ENCODE data around the gene SGTB. TPM values are rescaled to one million over a fixed set of nuclear protein-coding genes. Genes with fewer than 3 reads are reported as not detected.

The SGTB gene
- polyA plus RNA-seq, 1 donor from 2014 or later, result 9.6 TPM

DNA sequence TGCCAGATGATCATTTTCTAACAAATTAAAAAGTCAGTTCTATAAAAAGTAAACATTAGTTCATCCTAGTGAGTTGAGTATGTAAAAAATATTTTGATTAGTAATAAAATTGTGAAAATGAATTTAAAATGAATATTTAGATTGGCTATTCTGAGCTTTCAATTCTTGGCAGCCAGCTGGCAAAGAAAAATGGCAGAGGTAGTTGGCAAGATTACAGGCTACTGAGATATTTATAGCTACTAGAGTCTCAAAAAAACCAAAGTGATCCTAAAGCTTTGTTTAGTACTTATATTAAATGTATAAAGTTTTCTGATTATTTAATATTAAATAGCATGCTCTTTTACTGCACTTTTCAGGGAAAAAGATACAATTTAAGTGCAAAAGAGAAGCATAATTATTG, 25.0 kb downstream of the SGTB start:
- no peaks in the 10 kb centered on the region for H3K79me2 ChIP-seq (replicated peaks; ENCODE audit: insufficient read depth, low read length)
- no peak overlapping the region for H3K27ac ChIP-seq (ENCODE audit: low read length)
- no peaks in the 10 kb centered on the region for H3K27me3 ChIP-seq (ENCODE audit: insufficient read depth, low read depth, low read length)
- no peak overlapping the region for H3K4me2 ChIP-seq (ENCODE audit: low read length)
- no peak overlapping the region for H3K9ac ChIP-seq (ENCODE audit: low read length)
- H3K4me3 ChIP-seq (ENCODE audit: low read length), result no peak overlapping the region
- TF ChIP-seq SMC3 (conservative IDR thresholded peaks at IDR 0.05; ENCODE audit: poor library complexity) (no peak), POLR2AphosphoS5 (IDR thresholded peaks at IDR 0.05) (no peak), RAD21 (conservative IDR thresholded peaks at IDR 0.05) (no peak), MXI1 (conservative IDR thresholded peaks at IDR 0.05; ENCODE audit: poor library complexity, severe bottlenecking) (no peak), EP300 (conservative IDR thresholded peaks at IDR 0.05; ENCODE audit: poor library complexity, severe bottlenecking) (no peak), TAF1 (IDR thresholded peaks at IDR 0.05; ENCODE audit: low read depth) (no peak), EZH2 (IDR thresholded peaks at IDR 0.05; ENCODE audit: borderline replicate concordance, insufficient read depth, low read length, poor library complexity, severe bottlenecking) (no peak)
- TF ChIP-seq, protein P1, sequence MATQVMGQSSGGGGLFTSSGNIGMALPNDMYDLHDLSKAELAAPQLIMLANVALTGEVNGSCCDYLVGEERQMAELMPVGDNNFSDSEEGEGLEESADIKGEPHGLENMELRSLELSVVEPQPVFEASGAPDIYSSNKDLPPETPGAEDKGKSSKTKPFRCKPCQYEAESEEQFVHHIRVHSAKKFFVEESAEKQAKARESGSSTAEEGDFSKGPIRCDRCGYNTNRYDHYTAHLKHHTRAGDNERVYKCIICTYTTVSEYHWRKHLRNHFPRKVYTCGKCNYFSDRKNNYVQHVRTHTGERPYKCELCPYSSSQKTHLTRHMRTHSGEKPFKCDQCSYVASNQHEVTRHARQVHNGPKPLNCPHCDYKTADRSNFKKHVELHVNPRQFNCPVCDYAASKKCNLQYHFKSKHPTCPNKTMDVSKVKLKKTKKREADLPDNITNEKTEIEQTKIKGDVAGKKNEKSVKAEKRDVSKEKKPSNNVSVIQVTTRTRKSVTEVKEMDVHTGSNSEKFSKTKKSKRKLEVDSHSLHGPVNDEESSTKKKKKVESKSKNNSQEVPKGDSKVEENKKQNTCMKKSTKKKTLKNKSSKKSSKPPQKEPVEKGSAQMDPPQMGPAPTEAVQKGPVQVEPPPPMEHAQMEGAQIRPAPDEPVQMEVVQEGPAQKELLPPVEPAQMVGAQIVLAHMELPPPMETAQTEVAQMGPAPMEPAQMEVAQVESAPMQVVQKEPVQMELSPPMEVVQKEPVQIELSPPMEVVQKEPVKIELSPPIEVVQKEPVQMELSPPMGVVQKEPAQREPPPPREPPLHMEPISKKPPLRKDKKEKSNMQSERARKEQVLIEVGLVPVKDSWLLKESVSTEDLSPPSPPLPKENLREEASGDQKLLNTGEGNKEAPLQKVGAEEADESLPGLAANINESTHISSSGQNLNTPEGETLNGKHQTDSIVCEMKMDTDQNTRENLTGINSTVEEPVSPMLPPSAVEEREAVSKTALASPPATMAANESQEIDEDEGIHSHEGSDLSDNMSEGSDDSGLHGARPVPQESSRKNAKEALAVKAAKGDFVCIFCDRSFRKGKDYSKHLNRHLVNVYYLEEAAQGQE (IDR thresholded peaks at IDR 0.05; ENCODE audit: borderline replicate concordance), result no peak
- TF ChIP-seq, protein P2, sequence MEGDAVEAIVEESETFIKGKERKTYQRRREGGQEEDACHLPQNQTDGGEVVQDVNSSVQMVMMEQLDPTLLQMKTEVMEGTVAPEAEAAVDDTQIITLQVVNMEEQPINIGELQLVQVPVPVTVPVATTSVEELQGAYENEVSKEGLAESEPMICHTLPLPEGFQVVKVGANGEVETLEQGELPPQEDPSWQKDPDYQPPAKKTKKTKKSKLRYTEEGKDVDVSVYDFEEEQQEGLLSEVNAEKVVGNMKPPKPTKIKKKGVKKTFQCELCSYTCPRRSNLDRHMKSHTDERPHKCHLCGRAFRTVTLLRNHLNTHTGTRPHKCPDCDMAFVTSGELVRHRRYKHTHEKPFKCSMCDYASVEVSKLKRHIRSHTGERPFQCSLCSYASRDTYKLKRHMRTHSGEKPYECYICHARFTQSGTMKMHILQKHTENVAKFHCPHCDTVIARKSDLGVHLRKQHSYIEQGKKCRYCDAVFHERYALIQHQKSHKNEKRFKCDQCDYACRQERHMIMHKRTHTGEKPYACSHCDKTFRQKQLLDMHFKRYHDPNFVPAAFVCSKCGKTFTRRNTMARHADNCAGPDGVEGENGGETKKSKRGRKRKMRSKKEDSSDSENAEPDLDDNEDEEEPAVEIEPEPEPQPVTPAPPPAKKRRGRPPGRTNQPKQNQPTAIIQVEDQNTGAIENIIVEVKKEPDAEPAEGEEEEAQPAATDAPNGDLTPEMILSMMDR (IDR thresholded peaks at IDR 0.05; ENCODE audit: poor library complexity, severe bottlenecking), result no peak
- no peaks in the 10 kb centered on the region for H3F3A ChIP-seq (ENCODE audit: insufficient read depth, low read length, poor library complexity, severe bottlenecking)
- H3K9me3 ChIP-seq (ENCODE audit: low read length), result no peaks in the 10 kb centered on the region
- no peak overlapping the region for H2AFZ ChIP-seq (ENCODE audit: low read depth, low read length)
- no peaks in the 10 kb centered on the region for H4K20me1 ChIP-seq (ENCODE audit: insufficient read depth)
- H3K36me3 ChIP-seq (ENCODE audit: insufficient read depth, low read length), result peaks cover 5% of the 10 kb centered on the region
- H3K9me2 ChIP-seq (ENCODE audit: insufficient read depth, low read length), result no peaks in the 10 kb centered on the region

DNA sequence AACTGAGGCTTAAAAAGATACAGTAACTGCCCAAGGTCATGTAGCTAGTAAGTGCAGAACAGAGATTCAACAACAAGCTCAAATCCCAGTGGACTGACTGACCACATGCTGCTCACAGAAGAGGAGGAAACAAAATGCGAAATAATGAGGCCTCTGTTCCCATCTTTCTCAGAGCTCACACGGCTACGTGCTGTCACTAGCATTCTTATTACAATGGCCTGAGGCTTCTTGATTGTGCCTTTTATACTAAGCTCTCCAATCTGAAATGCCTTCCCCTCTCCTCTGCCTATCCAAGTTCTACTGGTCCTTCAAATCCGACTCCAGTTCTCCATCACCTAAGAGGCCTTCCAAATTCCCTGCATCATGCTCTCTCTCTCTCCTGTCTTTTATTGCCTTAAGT, 26.0 kb downstream of the SGTB start:
- no peak overlapping the region for H3K4me3 ChIP-seq (ENCODE audit: low read length)
- TF ChIP-seq EP300 (conservative IDR thresholded peaks at IDR 0.05; ENCODE audit: poor library complexity, severe bottlenecking) (no peak), TAF1 (IDR thresholded peaks at IDR 0.05; ENCODE audit: low read depth) (no peak), MXI1 (conservative IDR thresholded peaks at IDR 0.05; ENCODE audit: poor library complexity, severe bottlenecking) (no peak), RAD21 (conservative IDR thresholded peaks at IDR 0.05) (no peak), POLR2AphosphoS5 (IDR thresholded peaks at IDR 0.05) (no peak), EZH2 (IDR thresholded peaks at IDR 0.05; ENCODE audit: borderline replicate concordance, insufficient read depth, low read length, poor library complexity, severe bottlenecking) (no peak), SMC3 (conservative IDR thresholded peaks at IDR 0.05; ENCODE audit: poor library complexity) (no peak)
- TF ChIP-seq, protein P2 (IDR thresholded peaks at IDR 0.05; ENCODE audit: poor library complexity, severe bottlenecking), result no peak
- TF ChIP-seq, protein P1 (IDR thresholded peaks at IDR 0.05; ENCODE audit: borderline replicate concordance), result no peak
- H3K79me2 ChIP-seq (replicated peaks; ENCODE audit: insufficient read depth, low read length), result no peaks in the 10 kb centered on the region

More for the DNA sequence above, 26.0 kb downstream of the SGTB start:
- no peaks in the 10 kb centered on the region for H3F3A ChIP-seq (ENCODE audit: insufficient read depth, low read length, poor library complexity, severe bottlenecking)
- no peaks in the 10 kb centered on the region for H3K9me3 ChIP-seq (ENCODE audit: low read length)
- H3K27ac ChIP-seq (ENCODE audit: low read length), result no peak overlapping the region
- peaks cover 5% of the 10 kb centered on the region for H3K36me3 ChIP-seq (ENCODE audit: insufficient read depth, low read length)
- no peak overlapping the region for H2AFZ ChIP-seq (ENCODE audit: low read depth, low read length)
- no peaks in the 10 kb centered on the region for H4K20me1 ChIP-seq (ENCODE audit: insufficient read depth)
- no peak overlapping the region for H3K4me2 ChIP-seq (ENCODE audit: low read length)
- no peak overlapping the region for H3K9ac ChIP-seq (ENCODE audit: low read length)
- H3K27me3 ChIP-seq (ENCODE audit: insufficient read depth, low read depth, low read length), result no peaks in the 10 kb centered on the region
- H3K9me2 ChIP-seq (ENCODE audit: insufficient read depth, low read length), result no peaks in the 10 kb centered on the region
